ENCODE data around the gene CAPN14. TPM values are rescaled to one million over a fixed set of nuclear protein-coding genes. Genes with fewer than 3 reads are reported as not detected.

CAPN14 gene
- total RNA-seq, 1 experiment from 2014 or later = not detected

DNA sequence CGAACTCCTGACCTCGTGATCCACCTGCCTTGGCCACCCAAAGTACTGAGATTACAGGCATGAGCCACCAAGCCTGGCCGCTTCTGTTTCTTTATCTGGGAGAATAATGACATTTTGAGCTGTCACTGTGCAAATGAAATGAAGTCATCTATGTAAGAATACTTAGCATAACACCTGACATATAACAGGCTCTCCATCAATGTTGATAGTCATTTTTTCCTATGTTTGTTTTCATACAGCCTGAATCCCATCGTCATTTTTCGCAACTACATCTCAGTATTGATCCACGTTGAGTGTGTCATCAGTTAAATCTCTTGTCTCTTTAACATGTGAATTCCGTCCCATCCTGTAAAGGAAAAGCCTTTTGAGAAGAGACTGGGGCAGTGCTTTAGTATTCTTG lies 6.4 kb upstream of the CAPN14 start (continued):
- TF ChIP-seq TCF7L2 (IDR thresholded peaks at IDR 0.05; ENCODE audit: borderline replicate concordance, extremely low read depth, insufficient read depth, insufficient read length) (no peak), ZNF274 (IDR thresholded peaks at IDR 0.05; ENCODE audit: low read depth, low read length) (no peak), FOSL1 (IDR thresholded peaks at IDR 0.05; ENCODE audit: low read depth) (no peak), ZFX (IDR thresholded peaks at IDR 0.05) (no peak)

DNA sequence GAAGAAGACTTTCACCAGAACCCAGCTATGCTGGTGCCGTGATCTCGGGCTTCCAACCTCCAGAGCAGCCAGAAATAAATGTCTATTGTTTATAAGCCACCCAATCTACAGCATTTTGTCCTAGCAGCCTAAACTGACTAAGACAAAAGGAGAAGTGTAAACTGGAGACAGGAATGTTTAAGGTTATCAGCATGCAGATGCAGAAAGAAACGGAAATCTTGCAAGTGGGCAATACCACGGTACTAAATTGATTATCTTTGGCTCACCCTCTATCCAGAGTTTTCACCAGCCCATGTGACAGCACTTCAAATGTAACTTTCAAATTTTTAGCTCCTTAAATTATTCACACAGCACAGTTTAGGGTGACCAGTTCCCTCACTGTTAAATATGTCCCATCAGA lies 5.7 kb upstream of the CAPN14 start:
- no peaks in the 10 kb centered on the region for H3K9me2 ChIP-seq (ENCODE audit: insufficient read depth)
- intact Hi-C loops (cut with micrococcal nuclease) = no loop called here

More for the DNA sequence above, 5.7 kb upstream of the CAPN14 start:
- H3K27me3 ChIP-seq (ENCODE audit: insufficient read depth, low read length) = peaks cover 81% of the 10 kb centered on the region
- TF ChIP-seq, protein P1, sequence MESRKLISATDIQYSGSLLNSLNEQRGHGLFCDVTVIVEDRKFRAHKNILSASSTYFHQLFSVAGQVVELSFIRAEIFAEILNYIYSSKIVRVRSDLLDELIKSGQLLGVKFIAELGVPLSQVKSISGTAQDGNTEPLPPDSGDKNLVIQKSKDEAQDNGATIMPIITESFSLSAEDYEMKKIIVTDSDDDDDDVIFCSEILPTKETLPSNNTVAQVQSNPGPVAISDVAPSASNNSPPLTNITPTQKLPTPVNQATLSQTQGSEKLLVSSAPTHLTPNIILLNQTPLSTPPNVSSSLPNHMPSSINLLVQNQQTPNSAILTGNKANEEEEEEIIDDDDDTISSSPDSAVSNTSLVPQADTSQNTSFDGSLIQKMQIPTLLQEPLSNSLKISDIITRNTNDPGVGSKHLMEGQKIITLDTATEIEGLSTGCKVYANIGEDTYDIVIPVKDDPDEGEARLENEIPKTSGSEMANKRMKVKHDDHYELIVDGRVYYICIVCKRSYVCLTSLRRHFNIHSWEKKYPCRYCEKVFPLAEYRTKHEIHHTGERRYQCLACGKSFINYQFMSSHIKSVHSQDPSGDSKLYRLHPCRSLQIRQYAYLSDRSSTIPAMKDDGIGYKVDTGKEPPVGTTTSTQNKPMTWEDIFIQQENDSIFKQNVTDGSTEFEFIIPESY (IDR thresholded peaks at IDR 0.05; ENCODE audit: extremely low read depth, insufficient replicate concordance, low read length) = no peak
- TF ChIP-seq ELF1 (IDR thresholded peaks at IDR 0.05; ENCODE audit: borderline replicate concordance, low read depth) = no peak
- no peak for TF ChIP-seq SP1 (IDR thresholded peaks at IDR 0.05; ENCODE audit: low read depth)
- TF ChIP-seq, protein P2, sequence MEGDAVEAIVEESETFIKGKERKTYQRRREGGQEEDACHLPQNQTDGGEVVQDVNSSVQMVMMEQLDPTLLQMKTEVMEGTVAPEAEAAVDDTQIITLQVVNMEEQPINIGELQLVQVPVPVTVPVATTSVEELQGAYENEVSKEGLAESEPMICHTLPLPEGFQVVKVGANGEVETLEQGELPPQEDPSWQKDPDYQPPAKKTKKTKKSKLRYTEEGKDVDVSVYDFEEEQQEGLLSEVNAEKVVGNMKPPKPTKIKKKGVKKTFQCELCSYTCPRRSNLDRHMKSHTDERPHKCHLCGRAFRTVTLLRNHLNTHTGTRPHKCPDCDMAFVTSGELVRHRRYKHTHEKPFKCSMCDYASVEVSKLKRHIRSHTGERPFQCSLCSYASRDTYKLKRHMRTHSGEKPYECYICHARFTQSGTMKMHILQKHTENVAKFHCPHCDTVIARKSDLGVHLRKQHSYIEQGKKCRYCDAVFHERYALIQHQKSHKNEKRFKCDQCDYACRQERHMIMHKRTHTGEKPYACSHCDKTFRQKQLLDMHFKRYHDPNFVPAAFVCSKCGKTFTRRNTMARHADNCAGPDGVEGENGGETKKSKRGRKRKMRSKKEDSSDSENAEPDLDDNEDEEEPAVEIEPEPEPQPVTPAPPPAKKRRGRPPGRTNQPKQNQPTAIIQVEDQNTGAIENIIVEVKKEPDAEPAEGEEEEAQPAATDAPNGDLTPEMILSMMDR (IDR thresholded peaks at IDR 0.05 in 2 of 3, conservative IDR thresholded peaks at IDR 0.05 in 1 of 3; ENCODE audit: borderline replicate concordance in 1 of 3, insufficient read depth in 1 of 3, low read depth in 2 of 3, low read length in 2 of 3) = no peak
- no peak for TF ChIP-seq YY1 (IDR thresholded peaks at IDR 0.05; ENCODE audit: extremely low read depth, insufficient replicate concordance, low read depth, low read length)
- TF ChIP-seq CBX3 (IDR thresholded peaks at IDR 0.05; ENCODE audit: low read depth) = no peak
- TF ChIP-seq, protein P3, sequence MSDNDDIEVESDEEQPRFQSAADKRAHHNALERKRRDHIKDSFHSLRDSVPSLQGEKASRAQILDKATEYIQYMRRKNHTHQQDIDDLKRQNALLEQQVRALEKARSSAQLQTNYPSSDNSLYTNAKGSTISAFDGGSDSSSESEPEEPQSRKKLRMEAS (IDR thresholded peaks at IDR 0.05) = no peak
- TF ChIP-seq ZNF274 (IDR thresholded peaks at IDR 0.05; ENCODE audit: low read depth, low read length) = no peak
- TF ChIP-seq POLR2A (IDR thresholded peaks at IDR 0.05; ENCODE audit: borderline replicate concordance, extremely low read depth, insufficient read depth, insufficient read length) = no peak
- TF ChIP-seq TCF7L2 (IDR thresholded peaks at IDR 0.05; ENCODE audit: borderline replicate concordance, extremely low read depth, insufficient read depth, insufficient read length) = no peak
- no peak for TF ChIP-seq FOSL1 (IDR thresholded peaks at IDR 0.05; ENCODE audit: low read depth)
- TF ChIP-seq, protein P4, sequence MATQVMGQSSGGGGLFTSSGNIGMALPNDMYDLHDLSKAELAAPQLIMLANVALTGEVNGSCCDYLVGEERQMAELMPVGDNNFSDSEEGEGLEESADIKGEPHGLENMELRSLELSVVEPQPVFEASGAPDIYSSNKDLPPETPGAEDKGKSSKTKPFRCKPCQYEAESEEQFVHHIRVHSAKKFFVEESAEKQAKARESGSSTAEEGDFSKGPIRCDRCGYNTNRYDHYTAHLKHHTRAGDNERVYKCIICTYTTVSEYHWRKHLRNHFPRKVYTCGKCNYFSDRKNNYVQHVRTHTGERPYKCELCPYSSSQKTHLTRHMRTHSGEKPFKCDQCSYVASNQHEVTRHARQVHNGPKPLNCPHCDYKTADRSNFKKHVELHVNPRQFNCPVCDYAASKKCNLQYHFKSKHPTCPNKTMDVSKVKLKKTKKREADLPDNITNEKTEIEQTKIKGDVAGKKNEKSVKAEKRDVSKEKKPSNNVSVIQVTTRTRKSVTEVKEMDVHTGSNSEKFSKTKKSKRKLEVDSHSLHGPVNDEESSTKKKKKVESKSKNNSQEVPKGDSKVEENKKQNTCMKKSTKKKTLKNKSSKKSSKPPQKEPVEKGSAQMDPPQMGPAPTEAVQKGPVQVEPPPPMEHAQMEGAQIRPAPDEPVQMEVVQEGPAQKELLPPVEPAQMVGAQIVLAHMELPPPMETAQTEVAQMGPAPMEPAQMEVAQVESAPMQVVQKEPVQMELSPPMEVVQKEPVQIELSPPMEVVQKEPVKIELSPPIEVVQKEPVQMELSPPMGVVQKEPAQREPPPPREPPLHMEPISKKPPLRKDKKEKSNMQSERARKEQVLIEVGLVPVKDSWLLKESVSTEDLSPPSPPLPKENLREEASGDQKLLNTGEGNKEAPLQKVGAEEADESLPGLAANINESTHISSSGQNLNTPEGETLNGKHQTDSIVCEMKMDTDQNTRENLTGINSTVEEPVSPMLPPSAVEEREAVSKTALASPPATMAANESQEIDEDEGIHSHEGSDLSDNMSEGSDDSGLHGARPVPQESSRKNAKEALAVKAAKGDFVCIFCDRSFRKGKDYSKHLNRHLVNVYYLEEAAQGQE (IDR thresholded peaks at IDR 0.05; ENCODE audit: low read depth) = no peak
- TF ChIP-seq EZH2phosphoT487 (IDR thresholded peaks at IDR 0.05; ENCODE audit: borderline replicate concordance) = no peak
- TF ChIP-seq RAD21 (IDR thresholded peaks at IDR 0.05; ENCODE audit: low read depth) = no peak
- TF ChIP-seq CEBPB (IDR thresholded peaks at IDR 0.05; ENCODE audit: low read depth) = no peak
- no peak for TF ChIP-seq JUND (IDR thresholded peaks at IDR 0.05)
- no peak for TF ChIP-seq EZH2 (IDR thresholded peaks at IDR 0.05)
- no peak for DNase-seq (ENCODE audit: low read depth, low spot score)
- ATAC-seq = no peak
- CTCF ChIA-PET = no interaction called here
- POLR2A ChIA-PET = no interaction called here
- H3K27ac ChIP-seq (ENCODE audit: low read depth, low read length) = no peak overlapping the region
- no peaks in the 10 kb centered on the region for H3K79me2 ChIP-seq (ENCODE audit: insufficient read depth, low read length)
- H3K4me2 ChIP-seq (ENCODE audit: low read length) = no peak overlapping the region
- no peak overlapping the region for H3K4me3 ChIP-seq (replicated peaks in 1 of 2; ENCODE audit: low read depth in 1 of 2, low read length in 2 of 2)
- no peak overlapping the region for H3K9ac ChIP-seq (ENCODE audit: low read length)
- H4K20me1 ChIP-seq (ENCODE audit: insufficient read depth) = no peaks in the 10 kb centered on the region; the same call in 1 of the 2 replicates
- H2AFZ ChIP-seq (ENCODE audit: low read depth, low read length, poor library complexity, severe bottlenecking) = no peak overlapping the region
- no peaks in the 10 kb centered on the region for H3K36me3 ChIP-seq (ENCODE audit: control insufficient read depth in 1 of 2, insufficient read depth in 2 of 2, low read length in 2 of 2)
- BruUV-seq (replicated peaks) = no TSS peak
- H3K9me3 ChIP-seq (ENCODE audit: control insufficient read depth in 1 of 2, insufficient read depth in 1 of 2, low read depth in 1 of 2, low read length in 2 of 2) = no peaks in the 10 kb centered on the region
- RAD21 ChIA-PET (ENCODE audit: low non-redundant PET in 1 of 2, low total read pairs in 2 of 2, uncharacterized antibody in 2 of 2, unreplicated experiment in 2 of 2) = no interaction called here
- H3K4me1 ChIP-seq (ENCODE audit: control insufficient read depth in 1 of 2, insufficient read depth in 2 of 2, low read length in 2 of 2) = no peaks in the 10 kb centered on the region
